Psoas muscle (tissue), 8 donors: ENCODE measurements around the gene OSBPL8. TPM values are rescaled to one million over a fixed set of nuclear protein-coding genes. Genes with fewer than 3 reads are reported as not detected.
"Not testable (repeated sequence)": the region's sequence is repeated elsewhere in the genome, so short reads cannot be mapped to it uniquely, and the experiment has no call there.

ENCODE experiments used
- ATAC-seq, 4 donors: fragments of 200-7000 bp; cut with Tn5 transposase; one replicate each; pipeline ENCODE4 v1.9.1; 2020; ENCODE audit warnings: moderate library complexity in 3 of 4, mild to moderate bottlenecking in 2 of 4
- DNase-seq, 2 donors: peaks; one replicate each; pipeline ENCODE4 v3.0.0-alpha.2; 2020
- H3K27ac ChIP-seq: fragments of 200-600 bp; one replicate; pipeline ENCODE4 v1.8.0; 2022
- H3K27me3 ChIP-seq, 3 donors: fragments of 200-600 bp in 1 of 3; one replicate each; pipeline versions ENCODE4 v1.6.1 to v1.8.0; 2013 to 2022; ENCODE audit warnings: low read length in 2 of 3, mild to moderate bottlenecking in 2 of 3, moderate library complexity in 1 of 3; ENCODE audit not compliant: insufficient read depth in 3 of 3
- H3K36me3 ChIP-seq, 2 donors: fragments of 200-600 bp in 1 of 2; one replicate each; pipeline versions ENCODE4 v1.6.1 to v1.8.0; 2013 to 2022; ENCODE audit warnings: low read depth in 1 of 2, mild to moderate bottlenecking in 1 of 2, moderate library complexity in 1 of 2; ENCODE audit not compliant: insufficient read depth in 1 of 2
- H3K4me1 ChIP-seq: fragments of 200-600 bp; one replicate; pipeline ENCODE4 v1.8.0; 2022
- H3K4me3 ChIP-seq: fragments of 200-600 bp; one replicate; pipeline ENCODE4 v1.8.0; 2022; ENCODE audit warnings: mild to moderate bottlenecking
- H3K9me3 ChIP-seq: fragments of 200-600 bp; one replicate; pipeline ENCODE4 v1.8.0; 2022
- WGBS, 3 donors: extraction: QIAGEN DNeasy Blood & Tissue Kit; methylation state at CpG; one replicate each; pipeline versions ENCODE4 v1.1.6 to v1.1.7; 2013; 5-methylcytosine and 5-hydroxymethylcytosine counted together
- intact Hi-C, 2 donors: fragments of 100-400 bp; cut with DNase I; formaldehyde crosslinking; loops; one replicate each; pipeline versions ENCODE4 v1.11.0 to v1.14.2; 2022
- polyA plus RNA-seq, 3 donors: library from polyadenylated mRNA; stranded (reverse); fragments of 200-250 nt; gene quantifications; one replicate each; pipeline ENCODE4 v1.2.3, GENCODE V29; 2013
- total RNA-seq, 4 donors: library from RNA; stranded (reverse); fragmentation: NEBNext Ultra II Directional in 2 of 4; extraction: Animal tissue kit (Norgen Biotek cat#: 25700) in 2 of 4; gene quantifications; one replicate each; pipeline versions ENCODE4 v1.2.1 to v1.2.4, GENCODE V29; 2021 to 2023
- TF ChIP-seq, protein P1 (sequence below): fragments of 200-600 bp; IDR thresholded peaks from one replicate; pipeline ENCODE4 v1.8.0; 2022; ENCODE audit warnings: antibody characterized with exemption
- donor health status: healthy with polysubstance abuse.
- donor health status: DM: no; HTN: no; CAD: no; lungs with moderate emphysema.
- donor health status: Bipolar disorder and iron deficiency.
- donor health status: healthy.
- donor health status: DM: yes; HTN: yes; CAD: no.
- donor health status: DM: no; HTN: no; CAD: no.
- donor health status: DM: no; HTN: no; CAD: no.
- donor health status: DM: yes; HTN: yes; CAD: no.

Gene OSBPL8
- total and polyA plus RNA-seq, 7 donors: 9.2 to 64.3 (median 39.5) TPM

- TF ChIP-seq, protein P1, sequence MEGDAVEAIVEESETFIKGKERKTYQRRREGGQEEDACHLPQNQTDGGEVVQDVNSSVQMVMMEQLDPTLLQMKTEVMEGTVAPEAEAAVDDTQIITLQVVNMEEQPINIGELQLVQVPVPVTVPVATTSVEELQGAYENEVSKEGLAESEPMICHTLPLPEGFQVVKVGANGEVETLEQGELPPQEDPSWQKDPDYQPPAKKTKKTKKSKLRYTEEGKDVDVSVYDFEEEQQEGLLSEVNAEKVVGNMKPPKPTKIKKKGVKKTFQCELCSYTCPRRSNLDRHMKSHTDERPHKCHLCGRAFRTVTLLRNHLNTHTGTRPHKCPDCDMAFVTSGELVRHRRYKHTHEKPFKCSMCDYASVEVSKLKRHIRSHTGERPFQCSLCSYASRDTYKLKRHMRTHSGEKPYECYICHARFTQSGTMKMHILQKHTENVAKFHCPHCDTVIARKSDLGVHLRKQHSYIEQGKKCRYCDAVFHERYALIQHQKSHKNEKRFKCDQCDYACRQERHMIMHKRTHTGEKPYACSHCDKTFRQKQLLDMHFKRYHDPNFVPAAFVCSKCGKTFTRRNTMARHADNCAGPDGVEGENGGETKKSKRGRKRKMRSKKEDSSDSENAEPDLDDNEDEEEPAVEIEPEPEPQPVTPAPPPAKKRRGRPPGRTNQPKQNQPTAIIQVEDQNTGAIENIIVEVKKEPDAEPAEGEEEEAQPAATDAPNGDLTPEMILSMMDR: no peak
- Histone ChIP-seq H3K4me1 (no peaks in the 10 kb centered on the region), H3K4me3 (no peak overlapping the region), H3K36me3 (peaks cover 0 to 7% of the 10 kb centered on the region in 2 donors), H3K27me3 (no peaks in the 10 kb centered on the region), H3K27ac (no peak overlapping the region), H3K9me3 (no peaks in the 10 kb centered on the region)
- ATAC-seq: no peak
- no peak for DNase-seq
- intact Hi-C loops: no loop called here
Observed at GRCh38 chr12:76480796-76481195, 78.8 kb downstream of the OSBPL8 start.

- 77 to 94% (median 86%) methylated on average over 5 of the region's 5 CpGs for WGBS, 3 donors
- DNase-seq: no peak
- peaks cover 0 to 3% of the 10 kb centered on the region in 2 donors for H3K36me3 ChIP-seq
- H3K27ac ChIP-seq: no peak overlapping the region
- intact Hi-C loops: no loop called here
- no peak overlapping the region for H3K4me3 ChIP-seq
- peaks cover 5% of the 10 kb centered on the region for H3K4me1 ChIP-seq
- ATAC-seq: no peak
- H3K27me3 ChIP-seq: no peaks in the 10 kb centered on the region
- TF ChIP-seq, protein P1: no peak
- no peaks in the 10 kb centered on the region for H3K9me3 ChIP-seq
Observed at GRCh38 chr12:76478045-76478444, 81.5 kb downstream of the OSBPL8 start.

- peaks cover 40% of the 10 kb centered on the region for H3K4me1 ChIP-seq
- not testable (repeated sequence) for ATAC-seq, H3K4me3 ChIP-seq, H3K27ac ChIP-seq, H3K27me3 ChIP-seq, H3K9me3 ChIP-seq, H3K36me3 ChIP-seq
- WGBS, 3 donors: 93 to 98% (median 98%) methylated on average over 8 of the region's 8 CpGs
- TF ChIP-seq, protein P1: peak; percentile 14
- DNase-seq: peak; percentile 26 to 50
- intact Hi-C loops: loop anchor here in 1 of 2 donors (5.0 kb wide), 1 partner anchor 84 kb away; the partner anchor contains the start of gene OSBPL8
Observed at GRCh38 chr12:76472862-76473261, 86.7 kb downstream of the OSBPL8 start.

DNA sequence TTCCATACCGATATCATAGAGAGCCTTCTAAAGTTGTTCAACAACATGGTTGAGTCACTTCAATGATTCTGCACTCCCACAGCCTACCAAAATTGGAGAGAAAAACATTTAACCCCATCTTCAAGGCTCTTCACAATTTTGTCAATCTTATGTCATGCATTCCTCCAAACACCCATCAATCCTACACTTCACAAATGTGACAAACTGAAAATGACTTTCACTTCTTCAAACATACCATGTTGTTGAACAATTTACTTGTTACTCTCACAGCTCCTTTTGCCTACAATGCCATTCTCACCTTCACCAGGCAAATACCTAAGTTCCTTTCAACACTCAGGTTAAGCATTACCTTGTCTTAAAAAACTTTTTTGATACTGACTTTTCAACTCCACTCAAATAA, 88.0 kb downstream of the OSBPL8 start:
- TF ChIP-seq, protein P1: no peak
- peak in 2 of 4 donors; percentile 5 for ATAC-seq
- Histone ChIP-seq H3K27me3 (no peaks in the 10 kb centered on the region), H3K36me3 (no peaks in the 10 kb centered on the region), H3K9me3 (no peaks in the 10 kb centered on the region), H3K4me1 (peaks cover 40% of the 10 kb centered on the region), H3K4me3 (no peak overlapping the region), H3K27ac (peak overlapping the region; percentile 76)
- DNase-seq: no peak
- 90 to 98% (median 94%) methylated on average over 1 of the region's 1 CpG for WGBS, 3 donors
- intact Hi-C loops: loop anchor here in 1 of 2 donors (5.0 kb wide), 1 partner anchor 86 kb away; the partner anchor contains the start of gene OSBPL8
